DOHH2 (cell line): Measurements from ENCODE around the gene GATC.

Experiments
- H3F3A ChIP-seq: fragments of 200-600 bp; sonication (generic), shearing (Covaris generic); 2 replicates; pipeline ENCODE4 v1.6.0; 2016; ENCODE audit warnings: antibody characterized with exemption, mild to moderate bottlenecking; ENCODE audit not compliant: control insufficient read depth, insufficient read depth
- H3K27ac ChIP-seq: fragments of 200-600 bp; sonication (generic); 2 replicates; pipeline ENCODE4 v1.5.1; 2014; ENCODE audit warnings: low read depth, mild to moderate bottlenecking, low read length, moderate library complexity
- H3K27me3 ChIP-seq: fragments of 200-600 bp; sonication (generic); 2 replicates; pipeline ENCODE4 v1.6.1; 2014; ENCODE audit warnings: mild to moderate bottlenecking, low read length, mixed read lengths; ENCODE audit not compliant: control insufficient read depth
- H3K36me3 ChIP-seq: fragments of 200-600 bp; sonication (generic); 2 replicates; pipeline ENCODE4 v1.6.1; 2014; ENCODE audit warnings: mild to moderate bottlenecking, low read length, moderate library complexity, mixed read lengths; ENCODE audit not compliant: control insufficient read depth
- H3K4me1 ChIP-seq: fragments of 200-600 bp; sonication (generic); 2 replicates; pipeline ENCODE4 v1.6.1; 2014; ENCODE audit warnings: mild to moderate bottlenecking, low read length, mixed read lengths; ENCODE audit not compliant: control insufficient read depth
- H3K4me2 ChIP-seq: fragments of 200-600 bp; sonication (generic); 2 replicates; pipeline ENCODE4 v1.6.0; 2014; ENCODE audit warnings: mild to moderate bottlenecking, low read length, moderate library complexity
- H3K4me3 ChIP-seq: fragments of 200-600 bp; sonication (generic); 2 replicates; pipeline ENCODE4 v1.5.1; 2014; ENCODE audit warnings: mild to moderate bottlenecking, low read length, mixed read lengths
- H3K79me2 ChIP-seq: fragments of 200-600 bp; sonication (generic); 2 replicates; pipeline ENCODE4 v1.6.1; 2014; ENCODE audit warnings: mild to moderate bottlenecking, low read length, mixed read lengths; ENCODE audit not compliant: control insufficient read depth
- H3K9me2 ChIP-seq: fragments of 200-600 bp; sonication (generic); replicated peaks from 2 replicates; pipeline ENCODE4 v1.6.1; 2014; ENCODE audit warnings: mild to moderate bottlenecking, low read length, mixed read lengths; ENCODE audit not compliant: control insufficient read depth
- H3K9me3 ChIP-seq: fragments of 200-600 bp; sonication (generic); 2 replicates; pipeline ENCODE4 v1.6.1; 2014; ENCODE audit warnings: antibody characterized with exemption, low read length, mixed read lengths; ENCODE audit not compliant: control insufficient read depth, insufficient read depth
- H4K20me1 ChIP-seq: fragments of 200-600 bp; sonication (generic); 2 replicates; pipeline ENCODE4 v1.6.0; 2014; ENCODE audit warnings: low read depth, mild to moderate bottlenecking, antibody characterized with exemption, low read length, moderate library complexity; ENCODE audit not compliant: control insufficient read depth, insufficient read depth
- EZH2phosphoT487 ChIP-seq: fragments of 200-600 bp; sonication (generic); IDR thresholded peaks from 2 replicates; pipeline ENCODE4 v1.6.1; 2017; ENCODE audit warnings: borderline replicate concordance, mild to moderate bottlenecking, antibody characterized with exemption, low read length, moderate library complexity, mixed read lengths
- TF ChIP-seq, protein P1 (sequence below): fragments of 200-600 bp; sonication (generic); IDR thresholded peaks from one replicate; pipeline ENCODE4 v1.5.1; 2014; ENCODE audit warnings: antibody characterized with exemption, mild to moderate bottlenecking, low read depth, low read length; ENCODE audit not compliant: poor library complexity, severe bottlenecking

The GATC gene

DNA sequence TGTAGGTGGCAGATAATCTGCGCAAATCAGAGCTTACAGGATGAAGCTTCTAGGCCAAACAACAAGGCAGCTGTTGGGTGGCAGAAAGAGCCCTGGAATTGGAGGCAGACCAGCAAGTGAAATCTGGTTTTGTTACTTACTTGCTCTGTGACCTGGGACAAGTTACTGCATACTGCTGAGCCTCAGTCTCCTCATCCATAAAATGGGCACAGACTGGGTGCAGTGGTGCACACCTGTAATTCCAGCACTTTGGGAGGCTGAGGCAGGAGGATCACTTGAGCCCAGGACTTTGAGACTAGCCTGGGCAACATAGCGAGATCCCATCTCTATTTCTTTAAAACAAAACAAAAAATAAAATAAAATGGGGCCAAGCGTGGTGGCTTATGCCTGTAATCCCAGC, 39.7 kb upstream of the GATC start:
- H3K27ac ChIP-seq = no peak overlapping the region
- H3F3A ChIP-seq = no peaks in the 10 kb centered on the region
- TF ChIP-seq, protein P1, sequence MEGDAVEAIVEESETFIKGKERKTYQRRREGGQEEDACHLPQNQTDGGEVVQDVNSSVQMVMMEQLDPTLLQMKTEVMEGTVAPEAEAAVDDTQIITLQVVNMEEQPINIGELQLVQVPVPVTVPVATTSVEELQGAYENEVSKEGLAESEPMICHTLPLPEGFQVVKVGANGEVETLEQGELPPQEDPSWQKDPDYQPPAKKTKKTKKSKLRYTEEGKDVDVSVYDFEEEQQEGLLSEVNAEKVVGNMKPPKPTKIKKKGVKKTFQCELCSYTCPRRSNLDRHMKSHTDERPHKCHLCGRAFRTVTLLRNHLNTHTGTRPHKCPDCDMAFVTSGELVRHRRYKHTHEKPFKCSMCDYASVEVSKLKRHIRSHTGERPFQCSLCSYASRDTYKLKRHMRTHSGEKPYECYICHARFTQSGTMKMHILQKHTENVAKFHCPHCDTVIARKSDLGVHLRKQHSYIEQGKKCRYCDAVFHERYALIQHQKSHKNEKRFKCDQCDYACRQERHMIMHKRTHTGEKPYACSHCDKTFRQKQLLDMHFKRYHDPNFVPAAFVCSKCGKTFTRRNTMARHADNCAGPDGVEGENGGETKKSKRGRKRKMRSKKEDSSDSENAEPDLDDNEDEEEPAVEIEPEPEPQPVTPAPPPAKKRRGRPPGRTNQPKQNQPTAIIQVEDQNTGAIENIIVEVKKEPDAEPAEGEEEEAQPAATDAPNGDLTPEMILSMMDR = no peak
- no peak for TF ChIP-seq EZH2phosphoT487

DNA sequence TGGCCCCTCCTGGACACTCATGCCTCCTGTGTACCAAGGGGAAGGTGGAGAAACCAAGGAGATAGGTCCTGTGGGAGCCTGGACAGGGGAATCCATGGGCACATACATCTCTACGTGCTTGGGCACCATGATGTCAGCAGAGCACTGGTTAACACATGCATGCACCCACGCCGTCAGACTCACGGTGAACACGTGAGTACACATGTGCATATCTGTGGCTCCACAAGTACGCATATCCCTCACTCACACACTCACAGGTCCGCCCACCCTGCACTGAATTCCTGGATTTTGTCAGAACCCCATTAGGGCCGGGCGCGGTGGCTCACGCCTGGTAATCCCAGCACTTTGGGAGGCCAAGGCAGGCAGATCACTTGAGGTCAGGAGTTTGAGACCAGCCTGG, 37.5 kb upstream of the GATC start:
- Histone ChIP-seq H3F3A (no peaks in the 10 kb centered on the region; the same call in 1 of the 2 replicates), H3K4me3 (no peak overlapping the region), H3K27ac (no peak overlapping the region), H3K4me2 (no peak overlapping the region), H3K27me3 (0 out of 2 replicates have a peak, but pooled peaks cover 3% of the 10 kb centered on the region), H3K79me2 (no peaks in the 10 kb centered on the region), H3K9me3 (no peaks in the 10 kb centered on the region), H3K9me2 (no peaks in the 10 kb centered on the region), H3K4me1 (no peaks in the 10 kb centered on the region), H3K36me3 (no peaks in the 10 kb centered on the region), H4K20me1 (no peaks in the 10 kb centered on the region)
- no peak for TF ChIP-seq EZH2phosphoT487
- TF ChIP-seq, protein P1 = no peak

More for the DNA sequence above, 39.7 kb upstream of the GATC start:
- no peaks in the 10 kb centered on the region for H3K9me3 ChIP-seq
- no peaks in the 10 kb centered on the region for H3K79me2 ChIP-seq
- no peak overlapping the region for H3K4me3 ChIP-seq
- no peaks in the 10 kb centered on the region for H3K4me1 ChIP-seq
- no peaks in the 10 kb centered on the region for H3K27me3 ChIP-seq
- H4K20me1 ChIP-seq = no peaks in the 10 kb centered on the region
- no peaks in the 10 kb centered on the region for H3K36me3 ChIP-seq
- no peak overlapping the region for H3K4me2 ChIP-seq
- no peaks in the 10 kb centered on the region for H3K9me2 ChIP-seq

DNA sequence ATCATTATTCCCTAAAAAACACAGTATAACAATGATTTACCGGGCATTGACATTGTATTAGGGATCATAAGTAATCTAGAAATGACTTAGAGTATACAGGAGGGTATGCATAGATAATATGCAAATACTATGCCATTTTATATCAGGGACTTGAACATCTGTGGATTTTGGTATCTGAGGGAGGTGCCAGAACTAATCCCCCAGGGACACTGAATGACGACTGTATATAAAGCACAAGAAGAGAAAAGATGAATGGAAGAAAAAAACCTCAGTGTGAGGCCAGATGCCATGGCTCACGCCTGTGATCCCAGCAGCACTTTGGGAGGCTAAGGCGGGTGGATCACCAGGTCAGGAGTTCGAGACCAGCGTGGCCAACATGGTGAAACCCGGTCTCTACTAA, 33.8 kb upstream of the GATC start:
- Histone ChIP-seq H3K79me2 (no peaks in the 10 kb centered on the region), H3K36me3 (no peaks in the 10 kb centered on the region), H3K9me3 (no peaks in the 10 kb centered on the region)

More for the DNA sequence above, 33.8 kb upstream of the GATC start:
- H3K9me2 ChIP-seq = no peaks in the 10 kb centered on the region
- H3K27ac ChIP-seq = no peak overlapping the region
- TF ChIP-seq, protein P1 = no peak
- TF ChIP-seq EZH2phosphoT487 = no peak
- H3K4me3 ChIP-seq = no peak overlapping the region
- H3K4me2 ChIP-seq = no peak overlapping the region
- 0 out of 2 replicates have a peak, but pooled peaks cover 3% of the 10 kb centered on the region for H3K27me3 ChIP-seq
- H3F3A ChIP-seq = no peaks in the 10 kb centered on the region; the same call in 1 of the 2 replicates
- no peaks in the 10 kb centered on the region for H3K4me1 ChIP-seq
- H4K20me1 ChIP-seq = no peaks in the 10 kb centered on the region
